Activated CD4-positive, alpha-beta T cell treated with anti-CD3 and anti-CD28 coated beads, Interleukin-2, amount 10 ng/mL, durations not matched to agents 7 days and 5 days (primary cell): Measurements from ENCODE around the gene STK33. TPM values are rescaled to one million over a fixed set of nuclear protein-coding genes. Genes with fewer than 3 reads are reported as not detected.

ENCODE experiments used
- CTCF ChIA-PET: fragments of 350-600 bp; sonication (Branson Sonifier 250); formaldehyde crosslinking; loops from one replicate; lab custom pipeline; 2021; ENCODE audit warnings: antibody characterized with exemption; lab: Charles Lee
- POLR2A ChIA-PET: fragments of 350-600 bp; sonication (Branson Sonifier 250); formaldehyde crosslinking; loops from one replicate; lab custom pipeline; 2021; ENCODE audit warnings: antibody characterized with exemption; lab: Charles Lee
- DNase-seq: peaks from one replicate; pipeline ENCODE4 v3.0.0-alpha.2; 2020
- H3K27ac Mint-ChIP-seq: one replicate; pipeline ENCODE4 v1.8.0; 2021; ENCODE audit warnings: mild to moderate bottlenecking, moderate library complexity, mixed read lengths
- H3K27me3 Mint-ChIP-seq: one replicate; pipeline ENCODE4 v1.8.0; 2021; ENCODE audit warnings: mixed read lengths
- H3K36me3 Mint-ChIP-seq: one replicate; pipeline ENCODE4 v1.8.0; 2021; ENCODE audit warnings: low read depth, mixed read lengths
- H3K4me1 Mint-ChIP-seq: one replicate; pipeline ENCODE4 v1.8.0; 2021; ENCODE audit warnings: mixed read lengths
- H3K4me3 Mint-ChIP-seq: one replicate; pipeline ENCODE4 v1.8.0; 2021; ENCODE audit warnings: mild to moderate bottlenecking, moderate library complexity, mixed read lengths
- H3K9me3 Mint-ChIP-seq: one replicate; pipeline ENCODE4 v1.8.0; 2021; ENCODE audit warnings: mixed read lengths
- total RNA-seq, 2 experiments: library from RNA; stranded (reverse); gene quantifications; one replicate each; pipeline ENCODE4 v1.2.3, GENCODE V29; 2021

The STK33 gene
- total RNA-seq, 2 experiments from 2014 or later: 0.79 to 1.1 TPM

- peaks cover under 1% of the 10 kb centered on the region for H3K4me1 Mint-ChIP-seq
- no peak overlapping the region for H3K27ac Mint-ChIP-seq
These were observed 234.5 kb downstream of the STK33 start for GRCh38 chr11:8359521-8359920.

GRCh38 chr11:8357891-8358566 lies 236.0 kb downstream of the STK33 start:
- Mint-ChIP-seq H3K4me3 (no peak overlapping the region), H3K36me3 (no peaks in the 10 kb centered on the region), H3K4me1 (peaks cover 2% of the 10 kb centered on the region), H3K9me3 (no peaks in the 10 kb centered on the region), H3K27me3 (peaks cover 13% of the 10 kb centered on the region), H3K27ac (no peak overlapping the region)
- ChIA-PET POLR2A (no interaction called here), CTCF (no interaction called here)
- no peak for DNase-seq

More at GRCh38 chr11:8359521-8359920, 234.5 kb downstream of the STK33 start:
- Mint-ChIP-seq H3K27me3 (peaks cover 7% of the 10 kb centered on the region), H3K4me3 (no peak overlapping the region), H3K36me3 (no peaks in the 10 kb centered on the region), H3K9me3 (no peaks in the 10 kb centered on the region)
- no peak for DNase-seq
- CTCF ChIA-PET: no interaction called here
- POLR2A ChIA-PET: no interaction called here

GRCh38 chr11:8357505-8357888 lies 236.5 kb downstream of the STK33 start:
- POLR2A ChIA-PET: no interaction called here
- Mint-ChIP-seq H3K27ac (no peak overlapping the region), H3K27me3 (peaks cover 13% of the 10 kb centered on the region), H3K4me1 (peaks cover 2% of the 10 kb centered on the region), H3K9me3 (no peaks in the 10 kb centered on the region), H3K36me3 (no peaks in the 10 kb centered on the region), H3K4me3 (no peak overlapping the region)
- no peak for DNase-seq
- CTCF ChIA-PET: no interaction called here

- H3K9me3 Mint-ChIP-seq: no peaks in the 10 kb centered on the region
- peaks cover 13% of the 10 kb centered on the region for H3K27me3 Mint-ChIP-seq
- POLR2A ChIA-PET: no interaction called here
- CTCF ChIA-PET: no interaction called here
- no peak overlapping the region for H3K4me3 Mint-ChIP-seq
- H3K36me3 Mint-ChIP-seq: no peaks in the 10 kb centered on the region
- H3K27ac Mint-ChIP-seq: no peak overlapping the region
- no peak for DNase-seq
- H3K4me1 Mint-ChIP-seq: peaks cover 2% of the 10 kb centered on the region
These were observed 237.1 kb downstream of the STK33 start for GRCh38 chr11:8356721-8357504.

- CTCF ChIA-PET: no interaction called here
- H3K27ac Mint-ChIP-seq: no peak overlapping the region
These were observed 237.8 kb downstream of the STK33 start for GRCh38 chr11:8356216-8356615.

DNA sequence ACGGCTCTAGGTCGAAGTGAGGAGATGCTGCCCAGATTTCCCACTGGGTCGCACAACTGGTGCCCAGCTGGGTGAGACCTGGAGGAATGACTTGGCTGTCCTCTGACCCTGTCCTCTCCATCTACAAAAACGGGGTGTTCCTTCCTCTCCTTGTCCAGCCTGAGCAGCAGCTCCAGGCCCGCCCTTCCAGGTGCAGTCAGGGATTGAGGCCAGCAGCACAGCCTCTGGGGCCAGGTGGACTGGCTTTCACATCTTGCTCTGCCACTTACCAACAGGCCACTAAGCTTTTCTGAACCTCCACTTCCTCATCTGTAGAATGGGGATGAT lies 238.6 kb downstream of the STK33 start:
- Mint-ChIP-seq H3K4me3 (no peak overlapping the region), H3K27me3 (peaks cover 13% of the 10 kb centered on the region), H3K9me3 (no peaks in the 10 kb centered on the region), H3K27ac (no peak overlapping the region), H3K36me3 (no peaks in the 10 kb centered on the region), H3K4me1 (peaks cover 2% of the 10 kb centered on the region)
- no peak for DNase-seq
- CTCF ChIA-PET: interaction anchor here (0.5 kb wide), 1 partner anchor 334 kb away, joined by 5 read pairs; no protein-coding TSS in a partner anchor
- POLR2A ChIA-PET: no interaction called here

More at GRCh38 chr11:8356216-8356615, 237.8 kb downstream of the STK33 start:
- Mint-ChIP-seq H3K4me1 (peaks cover 2% of the 10 kb centered on the region), H3K9me3 (no peaks in the 10 kb centered on the region), H3K36me3 (no peaks in the 10 kb centered on the region), H3K27me3 (peaks cover 13% of the 10 kb centered on the region), H3K4me3 (no peak overlapping the region)
- no peak for DNase-seq
- POLR2A ChIA-PET: no interaction called here

- Mint-ChIP-seq H3K9me3 (no peaks in the 10 kb centered on the region), H3K4me1 (peaks cover 2% of the 10 kb centered on the region), H3K4me3 (no peak overlapping the region), H3K27me3 (peaks cover 13% of the 10 kb centered on the region), H3K27ac (no peak overlapping the region), H3K36me3 (no peaks in the 10 kb centered on the region)
- ChIA-PET POLR2A (no interaction called here), CTCF (interaction anchor here (0.5 kb wide), 1 partner anchor 335 kb away, joined by 5 read pairs; no protein-coding TSS in a partner anchor)
- no peak for DNase-seq
These were observed 239.2 kb downstream of the STK33 start for GRCh38 chr11:8354622-8355415.

DNA sequence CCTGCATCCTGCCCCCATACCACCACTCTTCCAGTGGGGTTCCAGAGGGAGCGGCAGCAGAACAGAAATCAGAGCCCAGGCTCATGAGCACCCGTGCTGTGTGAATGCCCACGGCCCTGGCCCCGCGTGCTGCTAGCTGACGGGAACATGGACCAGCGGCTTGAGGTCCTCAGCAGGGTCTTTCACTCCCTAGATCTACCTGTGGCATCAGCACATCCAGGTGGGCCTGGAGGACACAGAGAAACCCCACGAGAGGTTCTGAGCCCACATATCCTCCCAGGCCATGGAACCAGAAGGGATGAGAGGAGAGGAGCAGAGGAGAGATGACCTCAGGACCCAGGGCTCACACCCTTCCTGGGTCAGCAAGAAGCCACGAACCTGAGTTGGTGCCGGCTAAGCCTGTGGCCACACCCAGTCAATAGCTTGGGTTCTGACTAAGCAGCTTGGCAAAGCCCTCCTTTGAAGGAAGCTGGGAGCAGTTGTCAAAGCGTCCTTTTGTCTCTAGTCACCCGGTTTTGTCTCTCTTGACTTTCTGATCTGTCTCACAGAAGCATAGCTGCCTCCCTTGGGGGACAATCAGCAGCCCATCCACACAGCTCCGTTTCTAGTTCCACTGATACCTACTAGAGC lies 241.0 kb downstream of the STK33 start:
- DNase-seq: no peak
- CTCF ChIA-PET: no interaction called here
- Mint-ChIP-seq H3K27ac (no peak overlapping the region), H3K27me3 (peaks cover 13% of the 10 kb centered on the region), H3K36me3 (no peaks in the 10 kb centered on the region), H3K4me3 (no peak overlapping the region), H3K9me3 (no peaks in the 10 kb centered on the region), H3K4me1 (peaks cover 2% of the 10 kb centered on the region)
- POLR2A ChIA-PET: no interaction called here

DNA sequence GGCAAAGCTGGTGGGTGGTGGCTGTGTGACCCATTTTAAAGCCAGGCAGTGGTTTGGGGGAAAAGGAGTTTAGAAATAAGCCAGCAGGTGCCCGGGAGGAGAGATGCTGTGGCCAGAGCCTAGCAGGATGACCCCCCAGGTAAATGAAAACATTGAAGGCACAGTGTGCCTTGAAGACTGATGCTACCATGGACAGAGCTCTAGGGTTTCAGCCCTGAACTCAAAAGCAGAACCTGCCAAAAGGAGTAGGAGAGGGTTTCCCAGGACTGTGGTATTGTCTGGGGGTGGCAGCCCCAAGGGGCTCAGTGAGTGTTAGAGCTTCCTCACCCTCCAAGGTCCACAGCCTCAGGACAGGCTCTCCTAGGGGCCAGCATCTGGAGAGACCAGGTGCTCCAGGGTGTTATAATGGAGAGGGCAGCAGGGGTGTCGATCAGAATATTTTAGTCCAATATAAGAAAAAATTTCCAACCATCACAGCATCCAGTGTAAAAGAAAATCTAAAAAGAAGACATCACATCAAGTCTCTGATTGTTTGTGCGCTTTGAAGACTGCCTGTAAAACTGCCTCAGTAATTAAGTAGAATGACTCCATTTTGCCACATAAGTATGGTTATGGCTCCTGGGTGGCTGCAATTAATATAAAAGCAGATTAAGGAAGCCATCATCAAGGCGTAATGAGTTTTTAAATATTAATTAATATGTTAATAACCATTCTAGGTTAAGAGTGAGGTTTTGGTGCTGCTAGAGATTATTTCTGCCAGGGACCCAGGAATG lies 241.7 kb downstream of the STK33 start:
- CTCF ChIA-PET: no interaction called here
- no peak for DNase-seq
- H3K27me3 Mint-ChIP-seq: peaks cover 13% of the 10 kb centered on the region

DNA sequence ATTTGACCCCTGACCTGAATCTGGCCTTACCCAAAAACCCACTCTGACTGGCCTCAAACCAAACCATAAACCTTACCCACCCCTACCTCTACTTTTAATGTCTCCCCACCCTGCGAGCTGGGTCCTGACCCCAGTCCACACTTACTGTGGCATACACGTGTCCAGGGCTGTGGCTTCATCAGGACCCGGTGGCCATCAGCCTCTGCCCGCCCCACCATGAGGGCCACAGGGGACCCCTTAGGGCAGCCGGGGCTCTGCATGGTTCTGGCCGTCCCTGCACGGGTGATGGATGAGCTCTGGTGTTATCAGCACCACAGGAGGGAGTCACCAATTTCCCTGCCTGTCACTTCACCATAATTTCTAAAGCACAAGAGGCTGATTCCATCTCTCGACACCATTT lies 242.8 kb downstream of the STK33 start:
- POLR2A ChIA-PET: no interaction called here
- DNase-seq: no peak
- CTCF ChIA-PET: no interaction called here
- H3K36me3 Mint-ChIP-seq: no peaks in the 10 kb centered on the region
- no peak overlapping the region for H3K4me3 Mint-ChIP-seq
- peaks cover 2% of the 10 kb centered on the region for H3K4me1 Mint-ChIP-seq
- H3K27me3 Mint-ChIP-seq: peaks cover 13% of the 10 kb centered on the region
- peaks cover 3% of the 10 kb centered on the region for H3K9me3 Mint-ChIP-seq
- no peak overlapping the region for H3K27ac Mint-ChIP-seq

More for the DNA sequence above, 241.7 kb downstream of the STK33 start:
- H3K27ac Mint-ChIP-seq: no peak overlapping the region
- H3K4me3 Mint-ChIP-seq: no peak overlapping the region
- no peaks in the 10 kb centered on the region for H3K36me3 Mint-ChIP-seq
- POLR2A ChIA-PET: no interaction called here
- peaks cover 2% of the 10 kb centered on the region for H3K4me1 Mint-ChIP-seq
- peaks cover 3% of the 10 kb centered on the region for H3K9me3 Mint-ChIP-seq

DNA sequence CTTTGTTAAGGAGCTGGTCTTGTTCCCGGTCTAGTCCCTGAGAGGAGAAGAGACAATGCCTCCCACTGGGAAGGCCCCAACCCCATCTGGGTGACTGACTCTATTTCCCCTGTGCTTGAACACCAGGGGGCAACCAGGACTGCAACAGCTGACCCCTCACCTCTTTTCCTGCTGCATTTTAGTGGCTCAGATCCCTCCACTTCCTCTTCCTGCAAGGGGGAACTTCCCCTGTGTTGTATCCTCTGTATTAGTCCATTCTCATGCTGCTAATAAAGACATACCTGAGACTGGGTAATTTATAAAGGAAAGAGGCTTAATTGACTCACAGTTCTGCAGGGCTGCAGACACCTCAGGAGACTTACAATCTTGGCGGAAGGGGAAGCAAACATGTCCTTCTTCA lies 246.1 kb downstream of the STK33 start:
- H3K9me3 Mint-ChIP-seq: peaks cover 3% of the 10 kb centered on the region
- H3K4me3 Mint-ChIP-seq: no peak overlapping the region
- no peak for DNase-seq
- no peaks in the 10 kb centered on the region for H3K36me3 Mint-ChIP-seq
- H3K27ac Mint-ChIP-seq: no peak overlapping the region
- POLR2A ChIA-PET: no interaction called here
- H3K4me1 Mint-ChIP-seq: peaks cover 3% of the 10 kb centered on the region
- no peaks in the 10 kb centered on the region for H3K27me3 Mint-ChIP-seq
- CTCF ChIA-PET: no interaction called here

DNA sequence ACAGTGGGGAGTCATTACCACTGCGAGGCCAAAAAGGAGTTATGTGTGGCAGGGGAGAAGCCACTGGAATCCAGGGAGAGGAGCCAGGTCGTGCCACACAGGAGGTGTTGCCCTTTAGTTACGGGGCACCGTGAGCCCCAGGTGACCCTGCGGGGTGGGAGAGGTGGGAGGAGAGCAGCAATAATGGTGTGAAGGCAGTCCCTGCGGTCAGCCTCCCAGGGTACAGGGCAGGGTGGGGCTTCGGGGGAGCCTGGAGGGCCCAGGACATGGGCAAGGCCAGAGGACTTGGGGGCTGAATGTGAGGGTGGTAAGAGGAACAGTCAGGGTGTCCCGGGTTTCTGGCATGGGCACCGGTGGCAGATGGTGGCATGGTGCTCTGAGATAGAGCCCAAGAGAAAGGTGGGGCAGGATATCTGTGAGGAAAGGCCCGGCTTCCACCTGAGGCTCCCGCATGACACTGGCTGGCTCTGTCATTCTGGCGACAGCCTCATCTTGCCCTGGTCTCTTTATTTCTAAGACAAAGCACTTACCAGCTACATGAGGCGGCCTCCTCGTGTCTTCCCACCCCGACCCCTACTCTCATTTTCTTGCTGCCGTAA lies 247.8 kb downstream of the STK33 start:
- peaks cover 3% of the 10 kb centered on the region for H3K9me3 Mint-ChIP-seq
- ChIA-PET CTCF (no interaction called here), POLR2A (no interaction called here)
- H3K36me3 Mint-ChIP-seq: no peaks in the 10 kb centered on the region
- DNase-seq: no peak
- no peak overlapping the region for H3K27ac Mint-ChIP-seq
- no peak overlapping the region for H3K4me3 Mint-ChIP-seq
- no peaks in the 10 kb centered on the region for H3K27me3 Mint-ChIP-seq
- H3K4me1 Mint-ChIP-seq: peaks cover 3% of the 10 kb centered on the region
